Lung (tissue), 12 donors: ENCODE measurements around the gene PPID. TPM values are rescaled to one million over a fixed set of nuclear protein-coding genes. Genes with fewer than 3 reads are reported as not detected.

Source experiments
- ATAC-seq: fragments of 200-7000 bp; cut with Tn5 transposase; one replicate; pipeline ENCODE4 v1.9.1; 2020; ENCODE audit warnings: moderate number of reproducible peaks; ENCODE audit not compliant: insufficient read depth, low FRiP score
- DNase-seq, 3 donors: peaks; one replicate each; pipeline ENCODE4 v3.0.0-alpha.2; 2013 to 2017
- H3K27ac ChIP-seq, 2 donors: one replicate each; pipeline ENCODE4 v1.5.1; 2013; ENCODE audit warnings: mild to moderate bottlenecking in 2 of 2, moderate library complexity in 2 of 2, control low read depth in 1 of 2, inconsistent platforms in 1 of 2, low read depth in 1 of 2, low read length in 1 of 2
- H3K27me3 ChIP-seq, 3 donors: one replicate each; pipeline ENCODE4 v1.5.1; 2013; ENCODE audit warnings: low read length in 2 of 3; ENCODE audit not compliant: control insufficient read depth in 3 of 3, insufficient read depth in 3 of 3
- H3K36me3 ChIP-seq, 4 donors: one replicate each; pipeline ENCODE4 v1.5.1; 2013; ENCODE audit warnings: low read length in 4 of 4, mild to moderate bottlenecking in 1 of 4, moderate library complexity in 1 of 4; ENCODE audit not compliant: control insufficient read depth in 4 of 4, insufficient read depth in 4 of 4
- H3K4me1 ChIP-seq, 5 donors: one replicate each; pipeline ENCODE4 v1.5.1; 2013; ENCODE audit warnings: low read length in 5 of 5, mild to moderate bottlenecking in 2 of 5, moderate library complexity in 1 of 5; ENCODE audit not compliant: control insufficient read depth in 5 of 5, insufficient read depth in 5 of 5
- H3K4me3 ChIP-seq: one replicate; pipeline ENCODE4 v1.5.1; 2013; ENCODE audit warnings: mild to moderate bottlenecking, control low read depth, moderate library complexity
- H3K9ac ChIP-seq, 2 donors: one replicate each; pipeline ENCODE4 v1.5.1; 2013; ENCODE audit warnings: low read length in 2 of 2, control low read depth in 1 of 2; ENCODE audit not compliant: insufficient read depth in 1 of 2
- H3K9me3 ChIP-seq, 4 donors: one replicate each; pipeline ENCODE4 v1.5.1; 2013; ENCODE audit warnings: low read length in 3 of 4, mild to moderate bottlenecking in 1 of 4, moderate library complexity in 1 of 4; ENCODE audit not compliant: control insufficient read depth in 4 of 4, insufficient read depth in 3 of 4
- CTCF ChIP-seq: IDR thresholded peaks from 2 replicates; pipeline ENCODE4 v1.5.1; 2012; ENCODE audit warnings: mild to moderate bottlenecking; ENCODE audit errors: control extremely low read depth, extremely low read depth
- WGBS, 2 donors: extraction: QIAGEN DNeasy Blood & Tissue Kit; methylation state at CpG; one replicate each; pipeline ENCODE4 v1.1.7; 2013; 5-methylcytosine and 5-hydroxymethylcytosine counted together
- polyA plus RNA-seq, 2 donors: library from polyadenylated mRNA; stranded (reverse); fragments of 200-250 nt; gene quantifications; one replicate each; pipeline ENCODE4 v1.2.1, GENCODE V29; 2013
- total RNA-seq, 2 donors: library from RNA; depleted of rRNA in 1 of 2; stranded (reverse); fragments of >200 nt in 1 of 2; gene quantifications; one replicate each; pipeline ENCODE4 v1.2.1, GENCODE V29; 2014 to 2021
- donor health status: control.
- donor health status: control.
- donor health status: Bipolar disorder and iron deficiency.
- donor health status: healthy.
- donor health status: DM: yes; HTN: yes; CAD: no.

The PPID gene
- total and polyA plus RNA-seq, 4 donors, result 14.7 to 39.0 (median 21.3) TPM

- DNase-seq (peak; percentile 45 to 72 (median 59)), ATAC-seq (peak; percentile 23)
- Histone ChIP-seq H3K4me3 (peak overlapping the region; percentile 71), H3K4me1 (peaks cover 0 to 23% (median 10%) of the 10 kb centered on the region in 5 donors), H3K36me3 (no peaks in the 10 kb centered on the region), H3K9ac (peak overlapping the region; percentile 56 to 93), H3K27ac (peak overlapping the region; percentile 86 to 98), H3K9me3 (no peaks in the 10 kb centered on the region), H3K27me3 (no peaks in the 10 kb centered on the region)
- no peak for TF ChIP-seq CTCF
- WGBS, 2 donors, result 1% methylated on average over 46 to 49 of the region's 49 CpGs
Observed at GRCh38 chr4:158769175-158769921, 46.2 kb upstream of the PPID start.

GRCh38 chr4:158768555-158769174, 45.5 kb upstream of the PPID start, which contains the start of gene FNIP2:
TSS of gene FNIP2 (plus strand) at chr4:158769026. CDS start at chr4:158769213, 187 bp downstream.
- DNase-seq (peak; percentile 86 to 89 (median 87)), ATAC-seq (peak; percentile 90)
- peak within 1 kb of the TSS; percentile 57 to 93 for H3K9ac ChIP-seq
- WGBS, 2 donors, result 0 to 1% methylated on average over 83 to 88 of the region's 88 CpGs
- no peaks in the 10 kb centered on the region for H3K9me3 ChIP-seq
- no peaks in the 10 kb centered on the region for H3K27me3 ChIP-seq
- peak within 1 kb of the TSS; percentile 91 to 98 for H3K27ac ChIP-seq
- H3K4me3 ChIP-seq, result peak within 1 kb of the TSS; percentile 71
- peaks cover 0 to 23% (median 10%) of the 10 kb centered on the region in 5 donors for H3K4me1 ChIP-seq
- no peak for TF ChIP-seq CTCF
- no peaks in the 10 kb centered on the region for H3K36me3 ChIP-seq

GRCh38 chr4:158767451-158767850, 44.3 kb upstream of the PPID start:
- TF ChIP-seq CTCF, result no peak
- H3K27me3 ChIP-seq, result no peaks in the 10 kb centered on the region
- 39 to 41% methylated on average over 2 of the region's 2 CpGs for WGBS, 2 donors
- H3K9me3 ChIP-seq, result no peaks in the 10 kb centered on the region
- peak overlapping the region in 1 of 2 donors; percentile 98 for H3K27ac ChIP-seq
- no peak overlapping the region for H3K9ac ChIP-seq
- ATAC-seq (no peak), DNase-seq (no peak)
- H3K36me3 ChIP-seq, result no peaks in the 10 kb centered on the region
- H3K4me3 ChIP-seq, result no peak overlapping the region
- H3K4me1 ChIP-seq, result peaks cover 0 to 23% (median 10%) of the 10 kb centered on the region in 5 donors
